Stimulated activated CD4-positive, alpha-beta T cell treated with anti-CD3 and anti-CD28 coated beads, Interleukin-15, amount 100 ng/mL, for 24 hours (primary cell): ENCODE data around the gene CCDC197.

Experiments used
- DNase-seq: peaks from one replicate; pipeline ENCODE4 v3.0.0-alpha.2; 2020

CCDC197 gene

DNA sequence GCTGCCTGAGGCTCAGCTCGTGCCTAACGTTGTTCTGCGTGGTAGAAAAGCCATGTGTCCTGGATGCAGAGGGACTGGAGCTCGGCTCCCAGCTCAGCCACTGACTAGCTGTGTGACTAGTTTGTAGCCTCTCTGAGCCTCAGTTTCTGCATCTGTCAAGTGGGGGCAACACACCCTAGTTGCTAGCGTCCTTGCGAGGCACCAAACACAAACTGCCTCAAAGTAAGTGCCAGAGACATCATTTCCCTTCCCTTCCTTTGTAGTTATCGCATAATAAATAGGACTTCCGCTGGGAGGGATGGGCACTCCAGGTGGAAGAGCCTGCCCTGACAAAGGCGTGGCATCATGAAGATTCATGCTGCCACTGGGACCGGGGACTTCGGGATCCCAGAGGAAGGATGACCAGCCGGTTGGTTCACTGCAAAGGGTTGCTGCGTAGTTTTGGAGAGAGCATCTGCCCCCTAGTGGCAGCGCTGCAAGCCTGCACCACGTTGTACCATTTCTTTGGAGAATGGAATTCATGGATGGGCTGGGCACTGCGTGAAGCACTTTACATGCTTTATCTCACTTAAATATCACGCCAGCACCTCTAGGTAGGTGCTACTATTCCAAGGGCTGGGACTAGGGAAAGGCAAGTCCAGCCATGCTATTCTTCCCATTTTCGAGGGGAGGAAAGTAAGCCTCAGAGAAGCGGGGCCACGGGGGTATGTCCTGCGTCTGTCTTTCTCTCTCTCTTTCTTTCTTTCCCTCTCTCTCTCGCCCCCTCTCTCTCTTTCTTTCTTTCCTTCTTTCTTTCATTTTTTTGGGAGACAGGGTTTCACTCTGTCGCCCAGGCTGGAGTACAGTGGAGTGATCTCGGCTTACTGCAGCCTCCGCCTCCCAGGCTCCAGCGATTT is 4.6 kb downstream of the CCDC197 start:
- DNase-seq, result peak; percentile 73

DNA sequence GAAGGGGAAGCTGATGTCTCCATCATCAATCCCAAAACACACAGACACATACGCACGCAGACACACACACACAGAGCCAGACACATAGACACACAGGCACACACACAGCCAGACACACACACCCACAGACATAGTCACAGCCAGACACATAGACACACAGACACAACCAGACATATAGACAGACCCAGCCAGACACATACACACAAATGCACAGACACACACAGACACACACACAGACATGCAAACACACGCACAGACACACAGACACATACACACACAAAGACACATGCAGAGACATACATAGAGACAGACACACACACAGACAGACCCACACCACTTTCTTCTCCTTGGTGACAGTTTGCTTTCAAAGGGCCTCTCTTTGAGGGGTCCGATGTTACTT is 6.3 kb downstream of the CCDC197 start:
- DNase-seq, result no peak

GRCh38 chr14:94004015-94004414 is 6.9 kb downstream of the CCDC197 start:
- no peak for DNase-seq

DNA sequence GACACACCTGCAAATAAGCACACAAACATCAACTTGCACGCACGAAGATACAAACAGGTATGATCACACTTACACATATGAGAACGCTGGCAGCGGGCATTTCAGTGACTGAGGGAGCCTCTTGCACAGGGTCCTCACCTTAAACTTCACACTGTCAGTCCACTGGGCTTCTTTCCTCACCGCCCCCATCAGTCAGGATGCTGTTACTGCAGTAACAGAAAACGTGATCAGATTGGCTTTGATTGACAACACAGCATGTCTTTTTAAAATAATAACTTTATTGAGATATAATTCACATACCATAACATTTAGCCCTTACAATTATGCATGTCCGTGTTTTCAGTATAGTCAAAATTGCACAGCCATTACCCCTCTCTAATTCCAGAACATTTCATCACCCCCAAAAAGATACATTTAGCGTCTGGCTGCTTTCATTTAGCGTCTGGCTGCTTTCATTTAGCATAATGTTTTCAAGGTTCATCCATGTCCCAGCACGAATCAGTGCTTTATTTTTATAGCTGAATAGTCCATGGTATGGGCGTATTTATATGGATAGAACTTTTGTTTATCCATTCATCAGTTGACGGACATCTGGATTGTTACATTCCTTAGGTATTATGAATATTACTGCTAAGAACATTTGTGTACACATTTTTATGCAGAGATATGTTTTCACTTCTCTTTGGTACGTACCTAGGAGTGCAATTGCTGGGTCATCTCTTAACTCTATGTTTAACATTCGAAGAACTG is 8.4 kb downstream of the CCDC197 start:
- peak; percentile 32 for DNase-seq

- DNase-seq, result no peak
Measured at GRCh38 chr14:94008234-94008633, 11.1 kb downstream of the CCDC197 start.

DNA sequence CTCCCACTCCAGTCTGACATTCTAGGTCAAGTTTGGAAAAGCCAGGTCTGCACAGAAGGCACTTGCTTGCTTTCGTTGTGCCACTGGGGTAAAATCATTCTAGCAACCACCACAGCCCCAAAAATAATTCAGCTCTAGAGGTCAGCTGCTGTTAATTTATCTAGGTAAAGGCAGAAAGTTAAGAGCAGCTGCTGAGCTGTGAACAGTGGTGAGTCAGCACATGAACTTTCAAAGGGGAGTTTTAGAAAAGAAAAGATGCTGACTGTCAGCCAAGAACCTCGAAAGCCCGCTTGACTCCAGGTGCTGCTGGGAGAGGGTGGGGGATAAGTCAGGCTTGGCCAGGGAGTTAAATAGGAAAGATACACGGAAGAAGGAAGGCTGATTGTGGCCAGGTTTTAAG is 12.7 kb downstream of the CCDC197 start:
- DNase-seq, result no peak

DNA sequence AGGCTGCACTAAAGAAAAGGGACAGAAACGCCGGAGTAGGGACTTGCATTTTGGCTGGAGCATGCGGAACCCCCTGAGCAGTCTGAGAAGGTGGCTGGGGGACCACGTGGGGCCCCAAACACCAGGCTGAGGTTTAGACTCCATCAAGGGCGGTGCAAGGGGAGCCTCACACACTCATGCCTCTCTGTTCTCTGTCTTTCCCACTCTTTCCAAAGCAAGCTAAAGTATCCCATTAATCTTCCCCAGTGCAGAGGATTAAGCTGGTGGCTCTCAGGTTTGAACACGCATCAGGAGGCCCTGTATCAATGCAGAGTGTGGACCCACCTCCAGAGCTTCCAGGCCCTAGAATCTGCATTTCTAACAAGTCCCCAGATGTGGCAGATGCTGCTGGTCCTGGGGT is 13.5 kb downstream of the CCDC197 start:
- DNase-seq, result no peak

DNA sequence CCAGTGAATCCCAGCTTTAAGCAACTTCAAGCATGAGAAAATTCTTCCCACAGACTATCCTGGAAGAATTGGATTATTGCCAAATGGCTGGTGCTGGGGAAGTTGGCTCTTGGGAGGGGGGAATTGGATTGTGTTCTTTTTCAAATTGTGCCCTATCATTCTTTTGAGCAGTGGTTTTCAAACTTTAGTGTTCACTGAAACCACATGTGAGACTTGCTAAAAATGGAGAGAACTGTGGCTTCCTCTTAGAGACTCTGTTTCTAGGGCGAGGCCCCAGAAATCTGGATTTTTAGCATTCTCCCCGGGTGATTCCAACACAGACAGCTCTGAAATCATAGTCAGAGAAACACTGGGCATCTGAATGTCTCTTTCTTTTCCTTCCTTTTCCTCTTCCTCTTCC is 14.7 kb downstream of the CCDC197 start:
- DNase-seq, result no peak

DNA sequence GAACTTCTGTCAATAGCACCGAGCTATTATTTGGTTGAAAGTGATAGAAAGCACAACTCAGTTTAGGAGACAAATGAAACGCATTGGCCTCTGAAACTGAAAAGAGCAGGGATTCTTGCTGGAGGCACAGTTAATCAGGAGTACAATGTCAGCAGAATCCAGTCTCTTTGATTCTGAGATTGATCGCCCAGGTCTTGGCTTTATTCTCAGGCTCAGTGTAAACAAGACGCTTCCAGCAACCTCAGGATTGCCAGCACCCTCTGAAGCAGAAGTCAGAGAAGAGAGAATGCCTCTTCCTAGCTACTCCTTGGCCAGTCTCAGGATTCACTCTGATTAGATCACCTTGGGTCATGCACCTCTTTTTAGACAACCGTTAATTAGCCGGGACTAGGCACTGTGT is 17.3 kb downstream of the CCDC197 start:
- no peak for DNase-seq

GRCh38 chr14:94015223-94015622 is 18.1 kb downstream of the CCDC197 start:
- DNase-seq, result no peak

DNA sequence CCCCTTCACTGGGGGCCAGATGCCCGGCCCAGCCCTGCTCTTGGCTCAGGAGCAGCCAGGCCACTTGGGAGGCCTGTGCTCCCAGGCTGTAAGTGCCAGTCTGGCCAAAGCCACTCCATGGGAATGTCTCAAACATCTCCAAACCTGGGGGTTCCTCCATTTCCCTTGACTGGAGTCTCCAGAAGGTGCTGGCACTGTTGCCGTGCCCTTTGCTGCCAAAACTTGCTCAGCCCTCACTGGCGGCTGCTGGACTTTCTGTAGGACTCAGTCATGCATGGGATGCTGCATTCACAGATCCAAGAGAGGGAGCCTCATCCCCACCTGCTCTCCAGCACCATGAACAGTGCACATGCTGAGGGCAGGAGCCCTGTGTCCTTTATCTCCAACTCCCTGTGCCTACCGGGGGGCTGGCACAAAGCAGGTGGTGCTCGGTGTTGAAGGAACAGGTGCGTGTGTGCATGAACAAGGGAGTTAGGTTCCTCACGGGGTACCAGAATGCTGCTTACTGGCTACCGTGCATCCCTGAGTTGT is 19.4 kb downstream of the CCDC197 start:
- no peak for DNase-seq

GRCh38 chr14:94018308-94018707 is 21.2 kb downstream of the CCDC197 start:
- DNase-seq, result no peak

- no peak for DNase-seq
Measured at GRCh38 chr14:94019329-94019728, 22.2 kb downstream of the CCDC197 start.

GRCh38 chr14:94020267-94020666 is 23.2 kb downstream of the CCDC197 start:
- no peak for DNase-seq

DNA sequence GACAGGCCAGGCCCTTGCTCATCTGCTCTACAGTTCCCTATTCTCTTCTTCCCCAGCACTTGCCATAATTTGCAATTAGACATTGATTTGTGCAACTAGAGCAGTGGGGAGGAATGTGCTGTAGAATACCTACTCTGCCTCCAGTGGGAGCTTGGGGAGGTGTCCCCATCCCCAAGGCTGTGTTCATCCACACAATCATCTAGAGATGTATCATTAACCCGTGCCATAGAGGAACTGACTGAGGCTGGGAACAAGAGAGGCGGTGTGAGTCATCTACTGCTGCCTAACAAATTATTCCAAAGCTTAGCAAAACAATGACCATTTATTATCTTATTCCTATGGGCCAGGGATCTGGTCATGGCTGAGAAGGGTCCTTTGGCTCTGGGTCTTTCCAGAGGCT is 23.9 kb downstream of the CCDC197 start:
- DNase-seq, result no peak

DNA sequence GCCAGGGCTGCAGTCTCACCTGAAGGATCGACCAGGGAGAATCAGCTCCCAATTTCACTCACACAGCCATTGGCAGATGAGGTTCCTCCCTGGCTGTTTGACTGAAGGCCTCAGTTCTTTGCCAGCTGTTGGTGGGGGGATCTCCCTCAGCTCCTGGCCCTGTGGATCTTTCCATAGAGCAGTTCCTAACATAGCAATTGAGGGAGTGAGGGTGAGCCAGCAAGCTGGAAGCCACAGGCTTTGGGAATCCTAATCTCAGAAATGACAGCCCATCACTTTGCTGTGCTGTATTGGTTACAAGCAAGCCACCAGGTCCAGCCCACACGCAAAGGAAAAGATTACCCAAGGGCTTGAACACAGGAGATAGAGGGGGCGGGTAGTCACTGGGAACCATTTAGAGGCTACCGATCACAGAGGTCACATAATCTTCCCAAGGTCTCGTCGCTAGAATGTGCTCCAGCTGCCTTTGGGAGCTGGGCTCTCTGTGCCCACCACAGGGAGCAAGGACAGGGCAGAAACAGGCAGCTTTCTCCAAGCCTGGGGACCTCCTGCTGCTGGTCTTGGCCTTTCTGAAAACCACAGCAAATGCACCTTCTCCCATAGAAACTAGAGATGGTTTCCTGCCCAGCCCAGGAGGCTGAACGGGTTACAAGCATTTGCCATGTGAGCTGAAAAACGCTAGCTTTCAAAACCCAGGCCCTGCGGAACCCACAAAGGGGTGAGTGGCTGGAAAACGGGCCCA is 24.5 kb downstream of the CCDC197 start:
- peak; percentile 55 for DNase-seq

- DNase-seq, result no peak
Measured at GRCh38 chr14:94022532-94023411, 25.7 kb downstream of the CCDC197 start.

DNA sequence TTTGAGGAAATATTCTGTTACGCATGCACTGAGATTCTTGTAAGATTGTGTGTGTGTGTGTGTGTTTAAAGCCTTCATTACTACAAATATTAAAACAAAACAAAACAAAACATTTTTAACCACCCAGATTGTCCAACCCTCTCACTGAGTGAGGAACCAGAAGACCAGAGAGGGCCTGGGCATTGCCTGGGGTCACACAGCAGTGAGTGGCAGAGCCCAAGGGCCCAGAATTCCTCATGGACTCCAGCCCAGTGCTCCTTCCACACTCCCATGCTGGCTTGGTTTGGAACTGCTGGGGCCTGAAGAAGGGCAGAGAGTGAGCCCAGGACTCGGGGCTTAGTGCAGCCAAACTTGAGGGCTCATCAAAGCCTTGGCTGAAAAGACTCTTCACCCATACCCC is 27.4 kb downstream of the CCDC197 start:
- DNase-seq, result no peak

DNA sequence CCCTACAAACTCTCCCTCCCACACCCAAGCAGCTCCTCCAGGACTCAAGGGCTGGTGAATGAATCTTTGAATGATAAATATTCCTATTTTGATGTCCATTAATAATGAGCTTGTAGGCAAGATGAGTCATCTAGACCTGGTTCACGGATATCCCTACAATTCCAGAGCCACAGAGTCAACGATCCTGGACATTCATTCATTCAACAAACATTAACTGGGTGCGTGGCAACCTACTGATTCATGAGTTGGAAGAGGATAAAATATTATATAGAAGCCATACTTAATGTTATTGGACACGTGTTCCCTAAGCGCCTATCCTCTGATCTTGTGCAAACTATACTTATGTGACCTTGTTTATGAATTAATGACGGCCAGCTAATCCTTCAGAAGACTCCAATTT is 28.6 kb downstream of the CCDC197 start:
- no peak for DNase-seq

DNA sequence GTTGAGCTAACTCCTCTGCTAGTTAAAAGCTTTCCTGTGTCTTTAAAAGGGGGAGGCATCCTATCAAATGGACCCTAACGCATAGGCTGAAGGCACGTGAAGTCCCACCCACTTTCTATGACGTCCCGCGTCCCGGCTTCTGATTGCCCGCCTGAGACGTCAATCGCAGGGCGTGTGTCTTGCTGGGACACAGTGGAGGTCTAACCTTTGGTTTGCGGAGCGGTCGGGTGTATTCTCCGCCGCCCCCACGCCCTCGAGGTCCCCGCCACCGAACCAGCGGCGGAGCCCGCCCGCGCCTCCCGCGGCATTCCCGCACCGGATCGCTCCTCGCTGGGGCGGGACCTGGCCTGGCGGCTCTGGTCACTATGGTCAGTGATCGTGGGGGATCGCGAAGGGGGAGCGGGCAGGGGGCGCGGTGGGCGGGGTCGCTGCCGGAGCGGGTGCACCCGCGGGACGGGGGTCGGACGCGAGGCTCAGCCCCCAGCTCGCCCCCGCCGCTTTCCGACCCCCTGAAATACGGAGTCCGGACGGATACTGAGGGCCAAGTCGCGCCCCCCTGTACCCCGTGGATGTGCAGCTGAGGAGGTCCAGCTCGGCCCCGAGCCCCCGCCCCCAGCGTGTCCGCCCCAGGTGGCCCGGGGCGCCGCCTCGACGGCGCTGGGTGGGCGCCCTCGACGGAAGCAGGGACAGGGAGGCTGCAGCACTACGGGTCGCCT is 29.2 kb downstream of the CCDC197 start, which contains the start of gene OTUB2:
Gene OTUB2, plus strand, starts transcription at position 168 of the 716 bp plus-strand sequence. Its CDS starts 198 bp downstream, at position 366.
- peak; percentile 97 for DNase-seq

GRCh38 chr14:94026889-94027469 is 29.9 kb downstream of the CCDC197 start:
- DNase-seq, result no peak
